GM12801 (cell line): ENCODE measurements around the gene EPHA8.

Source experiments
- CTCF ChIP-seq: IDR thresholded peaks from one replicate; pipeline ENCODE4 v1.5.1; 2011; ENCODE audit warnings: control low read depth; ENCODE audit not compliant: insufficient read length; ENCODE audit errors: extremely low read depth

EPHA8 gene

GRCh38 chr1:22635436-22635835 lies 72.1 kb downstream of the EPHA8 start:
- no peak for TF ChIP-seq CTCF

- no peak for TF ChIP-seq CTCF
Observed at GRCh38 chr1:22636353-22636752, 73.1 kb downstream of the EPHA8 start, which contains the start of gene C1QA. Gene C1QA, plus strand, starts transcription at chr1:22636628. Its CDS starts 989 bp downstream, at chr1:22637617.

GRCh38 chr1:22636927-22637326 lies 73.6 kb downstream of the EPHA8 start:
- no peak for TF ChIP-seq CTCF

- TF ChIP-seq CTCF: no peak
Observed at GRCh38 chr1:22637907-22638445, 74.7 kb downstream of the EPHA8 start.

- TF ChIP-seq CTCF: no peak
Observed at GRCh38 chr1:22638476-22639234, 75.4 kb downstream of the EPHA8 start.

- no peak for TF ChIP-seq CTCF
Observed at GRCh38 chr1:22639286-22639685, 76.0 kb downstream of the EPHA8 start.

- no peak for TF ChIP-seq CTCF
Observed at GRCh38 chr1:22641247-22641646, 78.0 kb downstream of the EPHA8 start.
